K562 (cell line): ENCODE results near the gene SPATA25. TPM values are rescaled to one million over a fixed set of nuclear protein-coding genes. Genes with fewer than 3 reads are reported as not detected.

Experiments used
- EWSR1 ChIP-seq: fragments of 450-650 bp; IDR thresholded peaks from 2 replicates; pipeline ENCODE4 v1.6.1; 2018; ENCODE audit warnings: borderline replicate concordance, mild to moderate bottlenecking, low read depth, moderate library complexity; ENCODE audit not compliant: partially characterized antibody
- HDGF ChIP-seq: fragments of 450-650 bp; IDR thresholded peaks from 2 replicates; pipeline ENCODE4 v1.6.1; 2016
- IFI16 ChIP-seq: fragments of 250-450 bp; sonication (Bioruptor Pico); IDR thresholded peaks from 2 replicates; pipeline ENCODE4 v2.1.2; 2022; ENCODE audit warnings: mild to moderate bottlenecking, inconsistent platforms
- KDM4B ChIP-seq, 2 experiments: fragments of 450-650 bp in 1 of 2; sonication (generic) in 1 of 2; IDR thresholded peaks; 2 replicates each; pipeline ENCODE4 v1.6.1; 2016 to 2017; ENCODE audit warnings: borderline replicate concordance in 2 of 2, antibody characterized with exemption in 1 of 2, low read depth in 1 of 2, mild to moderate bottlenecking in 1 of 2
- LCOR ChIP-seq: sonication (generic); formaldehyde crosslinking; IDR thresholded peaks from 2 replicates; pipeline ENCODE4 v1.8.0; 2022; ENCODE audit warnings: mild to moderate bottlenecking, missing genetic modification reagents
- MCM5 ChIP-seq: fragments of 450-650 bp; IDR thresholded peaks from 2 replicates; pipeline ENCODE4 v1.6.1; 2016; ENCODE audit warnings: low read depth
- NCOR1 ChIP-seq: fragments of 450-650 bp; IDR thresholded peaks from 2 replicates; pipeline ENCODE4 v1.6.1; 2016; ENCODE audit warnings: mild to moderate bottlenecking, moderate library complexity
- NEUROD1 ChIP-seq: fragments of 150-350 bp; IDR thresholded peaks from 2 replicates; pipeline ENCODE4 v1.6.1; 2014; ENCODE audit warnings: borderline replicate concordance, low read length, low read depth; ENCODE audit not compliant: partially characterized antibody
- RAD51 ChIP-seq: fragments of 450-650 bp; IDR thresholded peaks from 2 replicates; pipeline ENCODE4 v1.7.1; 2016; ENCODE audit warnings: low read depth, mild to moderate bottlenecking, borderline replicate concordance
- RNF2 ChIP-seq: sonication (generic); IDR thresholded peaks from 2 replicates; pipeline ENCODE4 v1.6.1; 2016
- SMARCC2 ChIP-seq: fragments of 450-650 bp; IDR thresholded peaks from 2 replicates; pipeline ENCODE4 v1.6.1; 2017; ENCODE audit warnings: antibody characterized with exemption, moderate library complexity, mild to moderate bottlenecking, low read depth
- SPI1 ChIP-seq: IDR thresholded peaks from 2 replicates; pipeline ENCODE4 v1.6.1; 2011; ENCODE audit warnings: low read depth, low read length, control low read depth, borderline replicate concordance
- TRIM24 ChIP-seq, 2 experiments: fragments of 450-650 bp; IDR thresholded peaks; 2 replicates each; pipeline ENCODE4 v1.6.1; 2016
- ZNF121 ChIP-seq: sonication (generic); formaldehyde crosslinking; conservative IDR thresholded peaks from 2 replicates; pipeline ENCODE4 v1.8.0; 2022; ENCODE audit warnings: missing genetic modification reagents
- ZNF263 ChIP-seq: sonication (generic); formaldehyde crosslinking; IDR thresholded peaks from 2 replicates; pipeline ENCODE4 v1.8.0; 2022; ENCODE audit warnings: mild to moderate bottlenecking, missing genetic modification reagents, borderline replicate concordance
- polyA plus RNA-seq, 8 experiments: library from polyadenylated mRNA; depleted of rRNA in 4 of 8; stranded (reverse) in 5 of 8; unstranded in 3 of 8; fragments of >200 nt; fragmentation: Nextera tagmentation in 2 of 8; fragmentation: Illumina TruSeq in 1 of 8; extraction: Ambion mirVana in 2 of 8; extraction: Trizol in 1 of 8; gene quantifications; 2 replicates each; pipeline versions ENCODE4 v1.2.1 to v1.2.3, GENCODE V29; 2011 to 2014; ENCODE audit warnings: inconsistent platforms in 1 of 8, missing spikeins in 1 of 8
- total RNA-seq, 7 experiments: library from RNA; depleted of rRNA in 6 of 7; stranded (reverse); fragments of >200 nt in 6 of 7; fragmentation: Illumina TruSeq in 2 of 7; extraction: Trizol in 2 of 7; gene quantifications; 2 replicates each; pipeline versions ENCODE4 v1.2.1 to v1.2.3, GENCODE V29; 2011 to 2021; ENCODE audit warnings: low replicate concordance in 1 of 7
- TF ChIP-seq, protein P1 (sequence below): fragments of 250-450 bp; sonication (Bioruptor Pico); IDR thresholded peaks from 2 replicates; pipeline ENCODE4 v1.4.0; 2020; ENCODE audit warnings: mild to moderate bottlenecking, moderate library complexity
- TF ChIP-seq, protein P2 (sequence below), 2 experiments: fragments of 450-650 bp; IDR thresholded peaks; 2 replicates each; pipeline ENCODE4 v1.6.1; 2016
- TF ChIP-seq, protein P3 (sequence below): fragments of 450-650 bp; conservative IDR thresholded peaks from 2 replicates; pipeline ENCODE4 v1.6.1; 2016; ENCODE audit warnings: missing genetic modification characterization, low read depth, mild to moderate bottlenecking, missing compliant biosample characterization, moderate library complexity
- TF ChIP-seq, protein P4 (sequence below), 2 experiments: IDR thresholded peaks; 2 replicates each; pipeline ENCODE4 v1.6.1; 2011; ENCODE audit warnings: borderline replicate concordance in 1 of 2, control low read depth in 1 of 2, low read depth in 1 of 2, low read length in 1 of 2, mild to moderate bottlenecking in 1 of 2, mixed read lengths in 1 of 2, moderate library complexity in 1 of 2; ENCODE audit not compliant: insufficient read depth in 1 of 2, insufficient read length in 1 of 2, poor library complexity in 1 of 2, severe bottlenecking in 1 of 2; ENCODE audit errors: extremely low read depth in 1 of 2
- TF ChIP-seq, protein P5 (sequence below): IDR thresholded peaks from 2 replicates; pipeline ENCODE4 v1.6.1; 2012; ENCODE audit warnings: low read depth, low read length, improper control_type of control experiment, borderline replicate concordance

The SPATA25 gene
- total and polyA plus RNA-seq, 9 of the 15 experiments (the other 6 are each of a cell fraction or from before 2014, with no cell fraction given): 0.21 to 0.95 (median 0.53) TPM; not detected in 3

DNA sequence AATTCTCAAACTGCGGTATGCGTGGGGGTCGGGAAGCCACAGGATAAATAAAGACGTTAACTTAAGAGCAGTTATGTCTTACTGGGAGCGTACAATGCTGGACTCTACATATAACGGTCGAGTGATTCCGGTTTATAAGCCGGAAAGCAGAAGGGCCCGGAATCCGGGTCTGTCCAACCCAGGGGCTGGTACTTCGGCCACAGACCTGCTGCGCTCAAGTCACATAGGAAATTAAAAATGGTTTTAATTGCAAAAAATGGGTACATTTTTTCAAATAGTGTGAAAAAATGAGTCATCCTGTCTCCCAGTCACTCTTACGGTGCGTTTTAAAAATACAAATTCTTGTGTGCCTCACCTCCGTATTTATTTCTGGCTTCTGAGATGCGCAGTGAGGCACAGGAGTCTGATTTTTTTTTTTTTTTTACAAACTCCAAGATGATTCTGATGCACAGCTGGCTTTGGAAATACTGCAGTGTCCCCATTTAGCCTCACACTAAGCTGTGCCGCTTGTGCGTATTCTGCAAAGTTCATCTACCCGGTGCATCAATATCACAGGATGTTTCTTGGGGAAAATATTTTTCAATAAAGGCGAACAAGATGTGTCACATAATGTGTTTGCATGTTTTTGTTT lies 48.1 kb upstream of the SPATA25 start (continued):
- TF ChIP-seq, protein P1, sequence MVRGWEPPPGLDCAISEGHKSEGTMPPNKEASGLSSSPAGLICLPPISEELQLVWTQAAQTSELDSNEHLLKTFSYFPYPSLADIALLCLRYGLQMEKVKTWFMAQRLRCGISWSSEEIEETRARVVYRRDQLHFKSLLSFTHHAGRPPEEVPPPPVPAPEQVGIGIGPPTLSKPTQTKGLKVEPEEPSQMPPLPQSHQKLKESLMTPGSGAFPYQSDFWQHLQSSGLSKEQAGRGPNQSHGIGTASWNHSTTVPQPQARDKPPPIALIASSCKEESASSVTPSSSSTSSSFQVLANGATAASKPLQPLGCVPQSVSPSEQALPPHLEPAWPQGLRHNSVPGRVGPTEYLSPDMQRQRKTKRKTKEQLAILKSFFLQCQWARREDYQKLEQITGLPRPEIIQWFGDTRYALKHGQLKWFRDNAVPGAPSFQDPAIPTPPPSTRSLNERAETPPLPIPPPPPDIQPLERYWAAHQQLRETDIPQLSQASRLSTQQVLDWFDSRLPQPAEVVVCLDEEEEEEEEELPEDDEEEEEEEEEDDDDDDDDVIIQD: no peak
- 0 out of 2 replicates have a peak, but pooled peaks have one; percentile 5 for TF ChIP-seq RAD51
- TF ChIP-seq MCM5: no peak
- no peak for TF ChIP-seq HDGF
- no peak for TF ChIP-seq ZNF121 (CRISPR knock-in tag)
- TF ChIP-seq, protein P2, sequence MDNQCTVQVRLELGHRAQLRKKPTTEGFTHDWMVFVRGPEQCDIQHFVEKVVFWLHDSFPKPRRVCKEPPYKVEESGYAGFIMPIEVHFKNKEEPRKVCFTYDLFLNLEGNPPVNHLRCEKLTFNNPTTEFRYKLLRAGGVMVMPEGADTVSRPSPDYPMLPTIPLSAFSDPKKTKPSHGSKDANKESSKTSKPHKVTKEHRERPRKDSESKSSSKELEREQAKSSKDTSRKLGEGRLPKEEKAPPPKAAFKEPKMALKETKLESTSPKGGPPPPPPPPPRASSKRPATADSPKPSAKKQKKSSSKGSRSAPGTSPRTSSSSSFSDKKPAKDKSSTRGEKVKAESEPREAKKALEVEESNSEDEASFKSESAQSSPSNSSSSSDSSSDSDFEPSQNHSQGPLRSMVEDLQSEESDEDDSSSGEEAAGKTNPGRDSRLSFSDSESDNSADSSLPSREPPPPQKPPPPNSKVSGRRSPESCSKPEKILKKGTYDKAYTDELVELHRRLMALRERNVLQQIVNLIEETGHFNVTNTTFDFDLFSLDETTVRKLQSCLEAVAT (IDR thresholded peaks at IDR 0.05): peak in 1 of 2 experiments; percentile 97; a peak in 2 of 4 replicates
- TF ChIP-seq SMARCC2: peak; percentile 71; the same call in 1 of the 2 replicates
- peak; percentile 62 to 66 for TF ChIP-seq TRIM24 (IDR thresholded peaks at IDR 0.05)
- peak; percentile 48; the same call in 1 of the 2 replicates for TF ChIP-seq SPI1
- peak; percentile 91 for TF ChIP-seq NCOR1
- peak; percentile 83 for TF ChIP-seq NEUROD1
- peak; percentile 96; the same call in 1 of the 2 replicates for TF ChIP-seq RNF2
- TF ChIP-seq, protein P3, sequence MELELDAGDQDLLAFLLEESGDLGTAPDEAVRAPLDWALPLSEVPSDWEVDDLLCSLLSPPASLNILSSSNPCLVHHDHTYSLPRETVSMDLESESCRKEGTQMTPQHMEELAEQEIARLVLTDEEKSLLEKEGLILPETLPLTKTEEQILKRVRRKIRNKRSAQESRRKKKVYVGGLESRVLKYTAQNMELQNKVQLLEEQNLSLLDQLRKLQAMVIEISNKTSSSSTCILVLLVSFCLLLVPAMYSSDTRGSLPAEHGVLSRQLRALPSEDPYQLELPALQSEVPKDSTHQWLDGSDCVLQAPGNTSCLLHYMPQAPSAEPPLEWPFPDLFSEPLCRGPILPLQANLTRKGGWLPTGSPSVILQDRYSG (tag): no peak
- TF ChIP-seq, protein P4, sequence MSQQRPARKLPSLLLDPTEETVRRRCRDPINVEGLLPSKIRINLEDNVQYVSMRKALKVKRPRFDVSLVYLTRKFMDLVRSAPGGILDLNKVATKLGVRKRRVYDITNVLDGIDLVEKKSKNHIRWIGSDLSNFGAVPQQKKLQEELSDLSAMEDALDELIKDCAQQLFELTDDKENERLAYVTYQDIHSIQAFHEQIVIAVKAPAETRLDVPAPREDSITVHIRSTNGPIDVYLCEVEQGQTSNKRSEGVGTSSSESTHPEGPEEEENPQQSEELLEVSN (IDR thresholded peaks at IDR 0.05; ENCODE audit: borderline replicate concordance in 1 of 2, extremely low read depth in 1 of 2, insufficient read depth in 1 of 2, insufficient read length in 1 of 2, low read depth in 1 of 2, low read length in 1 of 2, poor library complexity in 1 of 2, severe bottlenecking in 1 of 2): no peak
- TF ChIP-seq IFI16 (CRISPR knock-in tag): no peak
- no peak for TF ChIP-seq ZNF263 (CRISPR knock-in tag)
- no peak for TF ChIP-seq EWSR1
- TF ChIP-seq, protein P5, sequence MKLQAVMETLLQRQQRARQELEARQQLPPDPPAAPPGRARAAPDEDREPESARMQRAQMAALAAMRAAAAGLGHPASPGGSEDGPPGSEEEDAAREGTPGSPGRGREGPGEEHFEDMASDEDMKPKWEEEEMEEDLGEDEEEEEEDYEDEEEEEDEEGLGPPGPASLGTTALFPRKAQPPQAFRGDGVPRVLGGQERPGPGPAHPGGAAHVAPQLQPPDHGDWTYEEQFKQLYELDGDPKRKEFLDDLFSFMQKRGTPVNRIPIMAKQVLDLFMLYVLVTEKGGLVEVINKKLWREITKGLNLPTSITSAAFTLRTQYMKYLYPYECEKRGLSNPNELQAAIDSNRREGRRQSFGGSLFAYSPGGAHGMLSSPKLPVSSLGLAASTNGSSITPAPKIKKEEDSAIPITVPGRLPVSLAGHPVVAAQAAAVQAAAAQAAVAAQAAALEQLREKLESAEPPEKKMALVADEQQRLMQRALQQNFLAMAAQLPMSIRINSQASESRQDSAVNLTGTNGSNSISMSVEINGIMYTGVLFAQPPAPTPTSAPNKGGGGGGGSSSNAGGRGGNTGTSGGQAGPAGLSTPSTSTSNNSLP: peak; percentile 83
- no peak for TF ChIP-seq LCOR (CRISPR knock-in tag)
- no peak for TF ChIP-seq KDM4B (IDR thresholded peaks at IDR 0.05; ENCODE audit: borderline replicate concordance in 2 of 2, low read depth in 1 of 2)
